NCI-H345 treated with DMSO at 0.1 percent for 48 hours (cell line): ENCODE results near the gene SCCPDH.

Source experiments
- DNase-seq: peaks from one replicate; lab custom pipeline; 2025; ENCODE audit not compliant: unreplicated experiment; lab: John Stamatoyannopoulos, UW

The SCCPDH gene

GRCh38 chr1:246748867-246749266 is 24.7 kb downstream of the SCCPDH start:
- DNase-seq, result no peak

- no peak for DNase-seq
These were observed 26.5 kb downstream of the SCCPDH start for GRCh38 chr1:246750752-246751151.

GRCh38 chr1:246753670-246754535 is 29.7 kb downstream of the SCCPDH start:
- peak; percentile 6 for DNase-seq

- no peak for DNase-seq
These were observed 31.2 kb downstream of the SCCPDH start for GRCh38 chr1:246755419-246755818.

DNA sequence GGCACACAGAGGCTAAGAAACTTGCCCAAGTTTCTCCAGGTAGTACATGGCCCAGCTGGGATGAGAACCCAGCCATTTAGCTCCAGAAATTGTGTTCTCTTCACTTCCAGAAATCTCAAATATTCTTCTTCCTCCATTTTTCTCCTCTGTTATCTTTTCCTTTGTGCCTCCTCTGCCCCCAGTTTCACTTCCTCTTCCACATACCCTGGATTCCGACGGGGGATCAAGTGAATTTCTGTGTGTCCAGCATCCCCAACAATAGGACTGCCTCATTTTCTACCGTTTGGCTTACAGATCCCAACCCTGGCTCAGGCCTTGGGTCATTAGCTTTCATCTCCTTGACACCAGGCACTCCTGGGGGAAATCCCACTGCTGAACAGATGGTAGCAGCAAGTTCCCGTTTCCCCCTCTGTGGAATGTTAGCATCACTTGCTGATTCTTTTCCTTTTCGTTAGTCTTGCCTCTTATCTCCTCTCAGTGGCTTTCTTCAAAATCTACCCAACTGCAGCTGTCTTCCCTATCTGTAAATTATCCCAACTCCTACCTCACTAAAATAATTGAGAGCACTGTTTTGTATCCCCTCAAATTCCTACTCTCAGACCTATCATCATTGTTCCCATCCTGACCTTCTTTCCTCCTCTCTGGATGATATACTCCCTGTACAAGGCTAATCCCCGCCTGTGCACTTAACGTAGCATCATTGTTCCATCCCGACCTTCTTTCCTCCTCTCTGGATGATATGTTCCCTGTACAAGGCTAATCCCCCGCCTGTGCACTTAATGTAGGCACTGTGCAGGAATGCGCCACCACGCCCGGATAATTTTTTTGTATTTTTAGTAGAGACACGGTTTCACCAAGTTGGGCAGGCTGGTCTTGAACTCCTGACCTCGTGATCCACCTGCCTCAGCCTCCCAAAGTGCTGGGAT is 36.5 kb downstream of the SCCPDH start:
- DNase-seq, result no peak

GRCh38 chr1:246761396-246761795 is 37.2 kb downstream of the SCCPDH start:
- no peak for DNase-seq

- no peak for DNase-seq
These were observed 41.3 kb downstream of the SCCPDH start for GRCh38 chr1:246765521-246765920.

GRCh38 chr1:246768403-246769020 is 44.3 kb downstream of the SCCPDH start:
- DNase-seq, result no peak

GRCh38 chr1:246769306-246769705 is 45.1 kb downstream of the SCCPDH start:
- no peak for DNase-seq

DNA sequence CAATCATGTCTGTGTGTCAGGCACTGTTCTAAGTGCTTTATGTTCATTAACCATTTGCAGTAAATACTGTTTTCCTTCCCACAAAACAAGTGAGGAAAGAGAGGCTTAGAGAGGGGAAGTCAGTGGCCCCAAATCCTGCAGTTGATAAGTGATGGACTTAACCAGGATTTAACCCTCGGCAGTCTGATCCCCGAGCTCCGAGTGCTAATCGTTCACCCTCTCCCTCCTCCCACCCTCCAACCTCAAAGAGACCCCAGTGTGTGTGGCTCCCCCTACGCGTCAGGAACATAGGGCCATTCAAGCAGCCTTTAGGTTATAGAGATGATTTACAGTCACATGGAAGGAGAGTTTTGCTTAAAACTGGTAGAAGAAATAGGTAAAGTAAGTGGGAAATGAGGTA is 47.2 kb downstream of the SCCPDH start:
- DNase-seq, result no peak

DNA sequence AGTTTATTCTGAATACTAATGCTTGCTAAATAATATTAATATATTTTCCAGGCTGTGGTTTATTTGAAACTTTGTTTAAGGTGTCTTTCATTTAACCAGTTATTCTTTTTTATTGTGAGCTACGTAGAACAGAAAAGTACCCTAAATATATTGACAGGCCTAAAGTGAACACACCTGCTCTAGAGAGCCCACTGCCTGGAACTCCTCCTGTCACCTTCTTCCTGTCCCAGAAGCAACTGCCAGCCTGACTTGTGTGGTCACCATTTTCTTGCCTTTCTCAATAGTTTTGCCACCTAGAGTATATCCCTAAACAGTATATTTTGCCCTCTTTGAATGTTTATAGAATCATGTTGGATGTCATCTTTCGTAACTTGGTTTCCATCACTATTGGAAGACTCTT is 48.5 kb downstream of the SCCPDH start:
- DNase-seq, result no peak

DNA sequence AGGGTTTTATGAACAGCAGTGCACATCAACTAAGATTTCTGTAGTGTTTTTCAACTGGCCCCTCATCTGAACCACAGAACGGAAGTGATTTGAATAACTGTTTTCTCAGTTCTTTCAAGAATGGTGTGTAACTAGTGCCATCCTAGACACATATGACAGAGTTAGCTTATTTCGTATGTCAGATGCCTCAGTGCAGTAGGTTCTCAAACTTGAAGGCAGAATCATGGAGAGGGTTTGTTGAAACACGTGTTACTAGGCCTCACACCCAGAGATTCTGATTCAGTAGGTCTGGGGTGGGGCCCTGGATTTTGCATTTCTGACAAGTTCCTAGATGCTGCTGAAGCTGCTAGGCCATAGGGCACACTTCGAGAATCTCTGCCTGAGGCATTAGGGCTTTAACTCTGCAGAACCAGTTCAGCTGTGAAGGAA is 49.0 kb downstream of the SCCPDH start:
- DNase-seq, result no peak

DNA sequence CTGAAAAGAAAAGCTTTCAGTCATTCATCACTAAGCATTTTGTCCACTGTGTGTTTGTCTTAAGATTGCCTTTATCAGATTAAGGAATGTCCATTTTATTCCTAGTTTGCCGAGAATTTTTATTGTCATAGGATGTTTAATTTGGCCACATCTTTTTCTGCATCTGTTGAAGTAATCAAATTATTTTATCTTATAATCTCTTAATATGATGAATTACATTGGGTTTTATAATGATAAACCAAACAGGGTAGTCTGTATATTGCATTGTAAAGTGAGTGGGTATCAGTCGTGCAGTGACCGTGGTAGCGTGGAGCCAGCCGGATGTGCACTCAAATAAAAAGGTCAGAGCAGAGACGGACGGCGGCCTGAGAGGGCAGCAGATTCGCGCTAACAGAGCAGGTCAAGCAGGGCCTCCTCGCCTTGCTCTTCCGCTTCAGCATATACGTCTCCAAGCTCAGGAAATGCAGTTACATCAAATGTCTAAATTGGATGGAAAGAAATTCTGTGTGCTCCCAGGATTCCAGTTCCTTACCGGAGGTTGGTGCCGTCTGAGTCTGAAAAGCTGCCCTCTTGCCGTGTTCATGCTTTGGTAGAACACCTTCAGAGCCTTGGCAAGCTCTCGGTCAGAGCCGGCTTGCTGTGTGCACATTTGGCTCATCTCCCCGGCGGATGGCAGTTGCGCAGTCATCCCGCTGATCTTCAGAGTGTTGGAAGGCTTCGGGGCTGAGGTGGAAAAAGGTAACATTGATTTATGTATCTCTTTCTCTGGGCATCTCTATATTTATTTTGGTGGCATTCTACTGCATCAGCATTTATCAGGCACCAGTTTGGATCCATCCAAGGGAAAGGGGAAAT is 51.5 kb downstream of the SCCPDH start:
- DNase-seq, result no peak

DNA sequence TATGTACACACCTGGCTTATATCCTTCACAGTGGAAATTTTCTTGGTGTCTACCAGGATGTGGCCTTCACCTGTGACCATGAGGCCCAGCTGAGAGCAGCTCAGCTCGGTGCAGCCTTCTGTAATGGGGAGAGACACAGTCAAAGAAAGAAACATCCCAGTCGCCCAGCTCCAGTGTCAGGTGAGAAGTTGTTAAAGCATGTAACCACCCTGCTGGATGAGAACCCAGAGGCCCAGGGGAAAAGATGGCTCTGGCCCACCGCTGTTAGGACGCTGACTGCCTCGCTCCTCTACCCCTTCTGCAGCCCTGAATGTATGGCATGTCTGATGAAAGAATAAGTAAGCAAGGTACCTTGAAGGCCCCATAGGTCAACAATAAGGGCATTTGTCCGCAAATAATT is 52.7 kb downstream of the SCCPDH start:
- DNase-seq, result no peak

DNA sequence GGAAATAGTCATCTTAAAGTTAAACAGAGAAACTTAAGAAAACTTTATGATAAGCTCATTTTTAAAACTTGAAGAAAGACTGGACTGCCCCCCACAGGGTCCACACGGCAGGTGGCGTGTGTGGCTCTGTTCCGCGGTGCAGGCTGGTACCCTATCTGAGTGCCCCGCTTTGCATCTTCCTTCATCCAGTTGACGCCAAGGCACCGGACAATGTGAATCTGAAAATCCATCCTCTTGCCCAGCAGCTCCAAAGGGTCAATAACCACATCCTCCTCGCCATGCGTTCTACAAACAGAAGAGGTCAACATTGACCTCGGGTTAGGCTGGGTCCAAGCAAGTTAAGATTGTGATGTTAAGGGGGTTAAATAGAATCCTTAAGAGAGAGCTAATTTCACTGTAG is 54.5 kb downstream of the SCCPDH start:
- no peak for DNase-seq

GRCh38 chr1:246779561-246780175 is 55.5 kb downstream of the SCCPDH start:
- no peak for DNase-seq

- DNase-seq, result no peak
These were observed 56.1 kb downstream of the SCCPDH start for GRCh38 chr1:246780264-246780663.

GRCh38 chr1:246781212-246781611 is 57.0 kb downstream of the SCCPDH start:
- DNase-seq, result no peak

DNA sequence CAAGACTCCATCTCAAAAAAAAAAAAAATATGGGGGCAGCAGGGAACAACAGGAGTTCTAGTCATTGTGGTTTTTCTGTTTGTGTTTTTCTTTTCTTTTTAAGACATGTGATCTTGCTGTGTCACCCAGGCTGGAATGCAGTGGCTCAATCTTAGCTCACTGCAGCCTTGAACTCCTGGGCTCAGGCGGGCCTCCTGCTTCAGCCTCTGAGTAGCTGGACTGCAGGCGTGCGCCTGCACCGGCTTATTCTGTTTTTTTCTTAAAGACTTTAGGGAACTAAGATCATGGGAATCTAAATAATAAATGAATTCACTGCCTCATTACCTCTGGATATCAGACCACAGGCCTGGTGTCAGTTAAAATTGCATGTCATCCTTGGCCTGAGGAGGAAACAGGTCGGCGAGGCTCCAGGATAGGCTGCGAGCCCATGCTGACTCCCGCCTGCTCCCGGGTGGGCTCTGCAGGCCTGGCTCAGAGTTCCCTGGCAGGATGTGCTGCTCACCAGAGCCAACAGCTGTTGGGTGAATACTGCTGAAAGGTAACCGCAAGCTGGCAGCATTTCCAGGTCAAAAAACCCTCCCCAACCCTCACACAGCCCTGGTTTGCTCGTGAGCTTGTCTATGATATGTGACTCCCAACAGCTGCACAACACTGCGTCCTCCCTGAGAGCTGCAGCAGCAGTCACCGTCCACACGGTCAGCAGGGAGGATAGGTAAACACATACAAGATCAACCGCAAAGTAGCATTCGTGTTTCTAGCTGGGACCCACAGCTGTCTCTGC is 58.1 kb downstream of the SCCPDH start:
- DNase-seq, result no peak
